ENCODE measurements around the gene NR3C1. TPM values are rescaled to one million over a fixed set of nuclear protein-coding genes. Genes with fewer than 3 reads are reported as not detected.

Gene NR3C1
- total RNA-seq, 1 experiment from 2014 or later: 31.4 TPM

GRCh38 chr5:143428738-143429420, 25.4 kb upstream of the NR3C1 start:
- Histone ChIP-seq H3K23ac (ENCODE audit: insufficient read length, low read depth, low read length) (no peak overlapping the region), H3K23me2 (ENCODE audit: insufficient read length, low read depth, low read length, poor library complexity, severe bottlenecking) (no peaks in the 10 kb centered on the region), H2BK5ac (ENCODE audit: insufficient read length, low read length) (no peak overlapping the region), H3K56ac (ENCODE audit: insufficient read length, low read depth, low read length) (no peak overlapping the region), H2AK5ac (ENCODE audit: insufficient read length, low read length) (no peak overlapping the region), H3K27ac (ENCODE audit: insufficient read length, low read depth, low read length) (no peak overlapping the region), H2AFZ (ENCODE audit: low read length) (no peak overlapping the region), H2BK20ac (ENCODE audit: low read depth, low read length, poor library complexity, severe bottlenecking) (no peak overlapping the region), H3K79me1 (ENCODE audit: insufficient read depth, low read depth, low read length, poor library complexity, severe bottlenecking) (no peaks in the 10 kb centered on the region), H3K9me3 (ENCODE audit: control insufficient read depth, low read depth, low read length) (no peaks in the 10 kb centered on the region), H3K9ac (ENCODE audit: extremely low read depth, insufficient read length, low read length) (no peak overlapping the region), H2BK120ac (ENCODE audit: low read depth, low read length, poor library complexity, severe bottlenecking) (no peak overlapping the region), H3K4me2 (ENCODE audit: insufficient read depth, insufficient read length, low read length) (no peak overlapping the region), H4K91ac (ENCODE audit: insufficient read length, low read depth, low read length) (no peak overlapping the region), H3K18ac (ENCODE audit: insufficient read length, low read depth, low read length) (no peak overlapping the region), H2BK15ac (ENCODE audit: low read depth, low read length) (no peak overlapping the region), H4K20me1 (ENCODE audit: control insufficient read depth, insufficient read depth, insufficient read length) (no peaks in the 10 kb centered on the region), H4K5ac (ENCODE audit: insufficient read length, low read depth, low read length) (no peak overlapping the region), H2BK12ac (ENCODE audit: insufficient read length, low read depth, low read length) (no peak overlapping the region), H3K79me2 (ENCODE audit: insufficient read depth, low read length) (no peaks in the 10 kb centered on the region), H3K4ac (ENCODE audit: low read depth, low read length) (no peak overlapping the region), H3K4me1 (ENCODE audit: insufficient read depth, low read length) (no peaks in the 10 kb centered on the region), H3K14ac (ENCODE audit: insufficient read depth, low read length) (no peak overlapping the region), H4K8ac (replicated peaks; ENCODE audit: insufficient read length, low read depth, low read length) (no peak overlapping the region), H3K27me3 (ENCODE audit: insufficient read depth, low read length) (no peaks in the 10 kb centered on the region), H3T11ph (ENCODE audit: low read length) (no peak overlapping the region)
- no peak overlapping the region for H3K27ac Mint-ChIP-seq
- no peaks in the 10 kb centered on the region for H3K4me1 Mint-ChIP-seq
- H3K27me3 Mint-ChIP-seq (ENCODE audit: low read depth): no peaks in the 10 kb centered on the region
- no peak overlapping the region for H3K4me3 Mint-ChIP-seq
- WGBS (ENCODE audit: extremely low coverage, insufficient read length, low lambda C conversion rate): no CpG with 5 or more reads among the region's 2 CpGs
- no peak for TF ChIP-seq CTCF (conservative IDR thresholded peaks at IDR 0.05)
- H3K36me3 Mint-ChIP-seq (ENCODE audit: insufficient read depth in 1 of 3, low read depth in 3 of 3): no peaks in the 10 kb centered on the region
- no peak for DNase-seq
- no peaks in the 10 kb centered on the region for H3K9me3 Mint-ChIP-seq

Measured in H9 (cell line).